GM12892 (cell line): ENCODE data around the gene ERBB2.

Source experiments
- POLR2A ChIP-seq: IDR thresholded peaks from 2 replicates; pipeline ENCODE4 v1.6.1; 2011; ENCODE audit warnings: low read depth, low read length, control low read depth
- POLR2AphosphoS5 ChIP-seq: IDR thresholded peaks from 2 replicates; pipeline ENCODE4 v1.6.1; 2011; ENCODE audit warnings: low read depth, low read length, control low read depth

DNA sequence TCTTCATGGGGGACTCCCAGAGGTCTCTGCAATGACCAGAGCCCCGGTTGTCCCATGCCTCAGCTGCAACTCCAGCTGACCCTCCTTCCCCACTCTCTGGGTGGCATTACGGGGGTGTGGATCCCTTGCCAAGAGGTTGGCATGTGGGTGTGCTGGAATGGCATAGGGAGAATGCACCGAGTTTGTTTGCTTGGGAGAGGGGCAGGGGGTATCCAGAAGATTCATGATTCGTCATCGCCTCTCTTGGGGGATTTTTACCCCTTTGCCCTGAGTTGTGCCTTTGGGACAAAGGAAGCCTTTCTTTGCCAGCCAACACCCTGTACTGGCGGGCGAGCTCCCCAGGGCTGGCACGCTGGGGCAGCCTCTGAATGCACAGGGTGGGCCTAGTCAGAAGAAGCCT lies 6.5 kb downstream of the ERBB2 start:
- TF ChIP-seq POLR2A (no peak), POLR2AphosphoS5 (no peak)
